ENCODE data around the gene SPAG4. TPM values are rescaled to one million over a fixed set of nuclear protein-coding genes. Genes with fewer than 3 reads are reported as not detected.

Gene SPAG4
- total and polyA plus RNA-seq, 2 donors (not counting 1 experiment from before 2014, with no cell fraction given): 3.7 to 4.7 TPM

DNA sequence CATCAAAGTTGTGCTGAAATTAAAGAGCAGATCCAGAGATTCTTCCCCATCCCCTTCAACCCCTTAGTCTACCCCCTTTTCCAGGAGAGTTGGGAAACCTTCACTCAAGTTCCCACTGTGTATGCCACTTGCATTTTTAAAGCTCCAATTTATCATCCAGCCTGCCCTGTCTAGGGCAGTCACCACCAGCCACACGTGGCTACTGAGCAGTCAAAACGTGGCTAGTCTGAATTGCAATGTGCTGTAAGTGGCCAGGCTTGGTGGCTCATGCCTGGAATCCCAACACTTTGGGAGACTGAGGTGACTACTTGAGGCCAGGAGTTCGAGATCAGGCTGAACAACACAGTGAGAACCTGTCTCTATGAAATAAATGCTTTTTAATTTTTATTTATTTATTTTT, 38.8 kb upstream of the SPAG4 start:
- H4K20me1 ChIP-seq (ENCODE audit: control insufficient read depth, insufficient read depth, low read length, poor library complexity, severe bottlenecking): no peaks in the 10 kb centered on the region
- CTCF ChIA-PET: no interaction called here
- peaks cover 0 to 20% (median 4%) of the 10 kb centered on the region in 3 donors for H3K9me3 ChIP-seq (ENCODE audit: control extremely low read depth in 1 of 3, control insufficient read depth in 2 of 3, insufficient read depth in 1 of 3, low read length in 2 of 3)
- no peak overlapping the region for H3K27ac ChIP-seq (ENCODE audit: low read length in 2 of 2)
- ATAC-seq (ENCODE audit: low read depth) (no peak), DNase-seq (no peak)
- no peak overlapping the region for H3K9ac ChIP-seq (ENCODE audit: low read length)
- TF ChIP-seq EZH2 (IDR thresholded peaks at IDR 0.05; ENCODE audit: borderline replicate concordance, insufficient read depth, low read depth, low read length, poor library complexity, severe bottlenecking) (no peak), CTCF (IDR thresholded peaks at IDR 0.05) (no peak)
- no peak overlapping the region for H3K4me2 ChIP-seq (replicated peaks; ENCODE audit: low read depth, low read length, poor library complexity, severe bottlenecking)
- H3K9me3 Mint-ChIP-seq (ENCODE audit: insufficient read depth): peaks cover 8% of the 10 kb centered on the region
- H3K27ac Mint-ChIP-seq: no peak overlapping the region
- POLR2A ChIA-PET: no interaction called here
- H3K27me3 ChIP-seq (replicated peaks in 1 of 4; ENCODE audit: control extremely low read depth in 1 of 4, control insufficient read depth in 3 of 4, insufficient read depth in 4 of 4, low read length in 3 of 4): peaks cover 0 to 9% (median 0%) of the 10 kb centered on the region in 4 experiments
- no peak overlapping the region for H2AFZ ChIP-seq (ENCODE audit: insufficient read depth, low read depth, low read length, poor library complexity, severe bottlenecking)
- intact Hi-C loops (cut with micrococcal nuclease): no loop called here
- H3K4me3 ChIP-seq (ENCODE audit: control extremely low read depth in 1 of 5, extremely low read depth in 1 of 5, insufficient read depth in 1 of 5, low read depth in 2 of 5, low read length in 4 of 5): no peak overlapping the region
- H3K36me3 ChIP-seq (replicated peaks in 1 of 2; ENCODE audit: control extremely low read depth in 1 of 2, control insufficient read depth in 1 of 2, extremely low read depth in 1 of 2, insufficient read depth in 2 of 2, low read length in 1 of 2): no peaks in the 10 kb centered on the region
- H3K4me3 Mint-ChIP-seq: no peak overlapping the region
- WGBS (ENCODE audit: insufficient coverage): 65% methylated on average over 2 of the region's 3 CpGs
- H3K4me1 ChIP-seq (ENCODE audit: control insufficient read depth in 2 of 2, insufficient read depth in 2 of 2, low read length in 2 of 2): no peaks in the 10 kb centered on the region
- H3K4me1 Mint-ChIP-seq: no peaks in the 10 kb centered on the region
- no peaks in the 10 kb centered on the region for H3K27me3 Mint-ChIP-seq
- no peaks in the 10 kb centered on the region for H3K79me2 ChIP-seq (ENCODE audit: control insufficient read depth, insufficient read depth, low read length)

GRCh38 chr20:35578469-35578868, 37.2 kb upstream of the SPAG4 start:
- no peak overlapping the region for H3K4me3 Mint-ChIP-seq
- CTCF ChIA-PET: interaction anchor here (1.2 to 1.6 kb wide), 2 partner anchors 40 to 115 kb away, joined by 3 to 4 read pairs; no protein-coding TSS in a partner anchor

More at GRCh38 chr20:35578469-35578868, 37.2 kb upstream of the SPAG4 start:
- POLR2A ChIA-PET: no interaction called here
- Histone ChIP-seq H3K4me1 (ENCODE audit: control insufficient read depth in 2 of 2, insufficient read depth in 2 of 2, low read length in 2 of 2) (no peaks in the 10 kb centered on the region), H3K9me3 (ENCODE audit: control extremely low read depth in 1 of 3, control insufficient read depth in 2 of 3, insufficient read depth in 1 of 3, low read length in 2 of 3) (peaks cover 0 to 19% (median 7%) of the 10 kb centered on the region in 3 donors), H3K27me3 (replicated peaks in 1 of 4; ENCODE audit: control extremely low read depth in 1 of 4, control insufficient read depth in 3 of 4, insufficient read depth in 4 of 4, low read length in 3 of 4) (peaks cover 0 to 10% (median 0%) of the 10 kb centered on the region in 4 experiments), H3K36me3 (replicated peaks in 1 of 2; ENCODE audit: control extremely low read depth in 1 of 2, control insufficient read depth in 1 of 2, extremely low read depth in 1 of 2, insufficient read depth in 2 of 2, low read length in 1 of 2) (no peaks in the 10 kb centered on the region), H3K27ac (ENCODE audit: low read length in 2 of 2) (no peak overlapping the region), H3K4me3 (ENCODE audit: control extremely low read depth in 1 of 5, extremely low read depth in 1 of 5, insufficient read depth in 1 of 5, low read depth in 2 of 5, low read length in 4 of 5) (no peak overlapping the region), H2AFZ (ENCODE audit: insufficient read depth, low read depth, low read length, poor library complexity, severe bottlenecking) (no peak overlapping the region), H4K20me1 (ENCODE audit: control insufficient read depth, insufficient read depth, low read length, poor library complexity, severe bottlenecking) (no peaks in the 10 kb centered on the region), H3K4me2 (replicated peaks; ENCODE audit: low read depth, low read length, poor library complexity, severe bottlenecking) (no peak overlapping the region), H3K79me2 (ENCODE audit: control insufficient read depth, insufficient read depth, low read length) (no peaks in the 10 kb centered on the region), H3K9ac (ENCODE audit: low read length) (no peak overlapping the region)
- WGBS (ENCODE audit: insufficient coverage): 100% methylated on average over 5 of the region's 8 CpGs
- peaks cover 4% of the 10 kb centered on the region for H3K9me3 Mint-ChIP-seq (ENCODE audit: insufficient read depth)
- ATAC-seq (ENCODE audit: low read depth) (no peak), DNase-seq (no peak)
- H3K27ac Mint-ChIP-seq: no peak overlapping the region
- TF ChIP-seq CTCF (IDR thresholded peaks at IDR 0.05) (no peak), EZH2 (IDR thresholded peaks at IDR 0.05; ENCODE audit: borderline replicate concordance, insufficient read depth, low read depth, low read length, poor library complexity, severe bottlenecking) (no peak)
- intact Hi-C loops (cut with micrococcal nuclease): no loop called here
- H3K27me3 Mint-ChIP-seq: no peaks in the 10 kb centered on the region
- no peaks in the 10 kb centered on the region for H3K4me1 Mint-ChIP-seq

All from B cell (primary cell).